Lower leg skin (tissue), 4 donors: ENCODE data around the gene GALE. TPM values are rescaled to one million over a fixed set of nuclear protein-coding genes. Genes with fewer than 3 reads are reported as not detected.
A peak's percentile ranks its signal among the peaks of the same experiment; 100 is the strongest.

Experiments used
- DNase-seq, 2 donors: peaks; one replicate each; pipeline ENCODE4 v3.0.0-alpha.2; 2019; ENCODE audit warnings: low spot score in 2 of 2
- H3K4me3 ChIP-seq: fragments of 200-600 bp; sonication (generic); 2 replicates; pipeline ENCODE4 v1.5.1; 2017; ENCODE audit warnings: mild to moderate bottlenecking, low read depth; ENCODE audit not compliant: poor library complexity, severe bottlenecking
- CTCF ChIP-seq, 3 donors: fragments of 450-650 bp; IDR thresholded peaks; one replicate each; pipeline ENCODE4 v1.5.1; 2016; ENCODE audit warnings: antibody characterized with exemption in 3 of 3, mild to moderate bottlenecking in 3 of 3, moderate library complexity in 2 of 3
- POLR2A ChIP-seq, 2 donors: fragments of 450-650 bp; IDR thresholded peaks; one replicate each; pipeline ENCODE4 v1.6.1; 2016 to 2017; ENCODE audit warnings: antibody characterized with exemption in 2 of 2, mild to moderate bottlenecking in 1 of 2, moderate library complexity in 1 of 2
- WGBS, 2 donors: methylation state at CpG; one replicate each; pipeline ENCODE4 v1.1.5; 2018; 5-methylcytosine and 5-hydroxymethylcytosine counted together
- intact Hi-C: fragments of 100-400 bp; cut with DNase I; formaldehyde crosslinking; loops from one replicate; pipeline ENCODE4 v1.15.0; 2023; ENCODE audit warnings: low total_unique reads
- total RNA-seq, 4 donors: library from RNA; depleted of rRNA; stranded (reverse); fragments of >200 nt; gene quantifications; one replicate each; pipeline ENCODE4 v1.1.0, GENCODE V29; 2016

Gene GALE
- total RNA-seq, 4 donors from 2014 or later: 12.8 to 39.3 (median 29.5) TPM

DNA sequence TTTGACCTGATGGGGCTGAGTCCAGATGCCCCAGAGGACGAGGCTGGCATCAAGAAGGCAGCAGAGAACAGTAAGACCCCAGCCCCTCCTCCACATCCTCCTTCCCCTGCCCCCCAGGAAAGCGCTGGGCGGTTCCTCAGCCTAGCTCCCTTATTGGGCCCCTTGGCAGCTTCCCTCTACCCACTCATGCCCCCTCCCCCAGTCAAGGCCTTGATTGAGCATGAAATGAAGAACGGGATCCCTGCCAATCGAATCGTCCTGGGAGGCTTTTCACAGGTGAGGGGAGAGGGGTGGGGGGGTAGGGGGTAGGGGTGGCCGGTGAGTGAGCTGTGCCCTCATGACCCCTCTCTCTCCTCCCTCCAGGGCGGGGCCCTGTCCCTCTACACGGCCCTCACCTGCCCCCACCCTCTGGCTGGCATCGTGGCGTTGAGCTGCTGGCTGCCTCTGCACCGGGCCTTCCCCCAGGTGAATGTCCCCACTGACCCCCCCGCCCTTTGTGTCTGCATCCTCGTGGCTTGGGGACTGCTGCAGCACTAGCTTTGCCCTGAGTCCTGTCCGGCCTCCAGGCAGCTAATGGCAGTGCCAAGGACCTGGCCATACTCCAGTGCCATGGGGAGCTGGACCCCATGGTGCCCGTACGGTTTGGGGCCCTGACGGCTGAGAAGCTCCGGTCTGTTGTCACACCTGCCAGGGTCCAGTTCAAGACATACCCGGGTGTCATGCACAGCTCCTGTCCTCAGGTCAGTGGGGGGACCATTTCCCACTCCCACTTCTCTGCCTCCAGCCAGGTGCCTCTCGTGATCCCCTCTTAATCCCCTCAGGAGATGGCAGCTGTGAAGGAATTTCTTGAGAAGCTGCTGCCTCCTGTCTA, 6.5 kb downstream of the GALE start:
- TF ChIP-seq POLR2A (IDR thresholded peaks at IDR 0.05) (no peak), CTCF (IDR thresholded peaks at IDR 0.05) (no peak)
- H3K4me3 ChIP-seq: no peak overlapping the region
- DNase-seq: no peak
- intact Hi-C loops: no loop called here
- WGBS, 2 donors: 53 to 76% methylated on average over 15 to 16 of the region's 21 CpGs

DNA sequence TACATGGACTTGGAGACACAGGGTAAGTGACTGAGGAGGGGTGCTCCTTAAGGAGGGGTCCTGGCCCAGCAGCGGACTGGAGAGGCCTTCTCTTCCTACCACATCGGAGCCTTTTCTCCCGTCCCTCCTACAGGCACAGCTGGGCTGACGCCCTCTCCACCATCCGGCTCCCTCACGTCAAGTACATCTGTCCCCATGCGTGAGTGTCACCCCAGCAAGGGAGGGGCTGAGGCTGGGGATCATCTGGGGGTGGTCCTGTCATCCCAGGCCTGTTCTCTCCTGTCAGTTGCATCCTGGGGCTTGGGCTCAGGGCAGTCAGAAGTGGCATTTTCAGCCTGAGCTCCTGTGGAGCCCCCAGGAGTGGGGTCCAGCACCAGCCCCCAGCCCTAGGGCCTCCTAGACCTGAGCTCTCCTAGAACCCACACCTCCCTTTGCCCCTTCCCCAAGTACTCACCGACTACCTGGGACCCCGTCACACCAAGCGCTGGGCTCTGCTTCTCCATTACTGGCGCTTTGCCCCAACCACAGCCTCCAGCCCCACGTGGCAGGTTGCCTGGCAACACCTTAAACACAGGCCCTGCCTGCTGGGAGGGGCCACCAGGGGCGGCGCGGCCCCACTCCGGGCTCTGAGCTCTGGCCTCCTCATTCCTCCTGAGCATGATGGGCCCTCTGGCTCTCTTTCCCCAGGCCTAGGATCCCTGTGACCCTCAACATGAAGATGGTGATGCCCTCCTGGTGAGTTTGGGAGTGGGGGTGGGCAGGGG, 7.4 kb downstream of the GALE start:
- H3K4me3 ChIP-seq: no peak overlapping the region

GRCh38 chr1:23792151-23792945, 8.2 kb downstream of the GALE start:
- H3K4me3 ChIP-seq: no peak overlapping the region
- intact Hi-C loops: no loop called here
- no peak for DNase-seq
- TF ChIP-seq CTCF (IDR thresholded peaks at IDR 0.05) (no peak), POLR2A (IDR thresholded peaks at IDR 0.05) (no peak)
- 59 to 64% methylated on average over 13 to 19 of the region's 19 CpGs for WGBS, 2 donors

More for the DNA sequence above, 7.4 kb downstream of the GALE start:
- DNase-seq: no peak
- WGBS, 2 donors: 38 to 43% methylated on average over 16 of the region's 16 CpGs
- TF ChIP-seq POLR2A (IDR thresholded peaks at IDR 0.05) (no peak), CTCF (IDR thresholded peaks at IDR 0.05) (no peak)
- intact Hi-C loops: no loop called here

DNA sequence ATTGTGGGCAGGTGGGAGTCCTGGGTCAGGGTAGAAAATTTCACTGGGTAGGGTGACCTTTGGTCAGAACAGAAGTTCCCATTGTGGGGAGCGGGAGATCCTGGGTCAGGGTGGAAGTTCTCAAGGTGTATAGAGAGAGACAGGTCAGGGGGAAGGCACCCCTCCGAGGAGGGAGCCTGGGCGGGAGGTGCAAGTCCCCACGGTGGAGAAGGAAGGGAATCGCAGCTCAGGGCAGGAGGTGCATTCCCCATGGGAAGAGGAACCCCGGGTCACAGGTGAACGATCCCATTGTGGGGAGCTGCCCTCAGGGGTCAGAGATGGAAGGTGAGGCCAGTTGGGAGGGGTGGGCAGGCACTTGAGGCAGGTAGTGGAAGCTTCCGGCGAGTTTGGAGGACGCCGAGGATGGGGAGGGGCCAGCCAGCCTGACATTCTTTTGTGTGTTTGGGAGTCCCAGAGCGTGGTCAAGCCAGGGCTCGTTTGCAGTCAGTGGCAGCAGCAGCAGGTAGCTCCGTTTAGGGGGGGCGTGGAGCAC, 9.0 kb downstream of the GALE start:
- H3K4me3 ChIP-seq: peak overlapping the region; percentile 44
- no peak for TF ChIP-seq CTCF (IDR thresholded peaks at IDR 0.05)
- TF ChIP-seq POLR2A (IDR thresholded peaks at IDR 0.05): no peak
- WGBS, 2 donors: 0 to 1% methylated on average over 12 to 15 of the region's 15 CpGs
- DNase-seq: no peak
- intact Hi-C loops: no loop called here

DNA sequence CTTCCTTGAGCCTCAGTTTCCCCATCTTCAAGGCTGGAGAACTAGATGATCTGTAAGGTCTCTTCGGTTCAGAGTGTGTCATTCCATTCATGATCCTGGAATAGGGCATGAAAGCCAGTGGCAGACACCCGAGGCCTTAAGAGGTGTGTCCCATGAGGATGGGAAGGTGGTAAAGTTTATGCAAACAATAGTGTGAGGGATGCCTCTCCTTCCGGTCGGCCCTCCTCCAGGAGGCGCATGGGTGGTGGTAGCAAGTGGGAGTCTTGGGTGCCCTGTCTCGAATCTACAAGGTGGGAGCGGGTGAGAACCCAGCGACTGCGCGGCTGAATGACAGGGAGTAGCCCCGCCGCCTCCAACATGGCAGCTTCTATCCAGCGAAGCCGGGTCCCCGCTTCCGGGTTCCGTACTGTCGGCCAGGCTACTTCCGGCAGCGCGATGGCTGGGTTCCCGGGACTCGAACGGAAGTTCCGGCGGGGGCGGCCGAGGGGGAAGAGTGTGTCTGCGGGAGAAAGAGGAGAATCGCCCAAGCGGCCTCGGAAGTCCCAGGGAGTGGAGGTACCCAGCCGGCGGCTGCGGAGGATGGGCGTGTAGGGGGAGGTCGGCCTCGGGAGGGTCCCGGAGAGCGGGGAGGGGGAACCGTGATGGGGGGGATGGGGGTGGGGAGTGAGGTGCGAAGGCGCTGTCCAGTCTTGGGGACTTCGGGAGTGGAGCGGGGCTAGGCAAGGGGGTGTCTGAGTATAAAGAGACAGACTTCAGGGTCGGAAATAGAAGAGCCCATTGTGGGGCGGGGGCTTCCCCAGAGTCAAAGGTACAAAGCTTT, 9.6 kb downstream of the GALE start, which contains the start of gene LYPLA2:
LYPLA2 (plus strand) TSS at position 450 of the 820 bp plus-strand sequence. CDS start 1,538 bp downstream, outside the sequence.
- WGBS, 2 donors: 1% methylated on average over 47 of the region's 47 CpGs
- TF ChIP-seq CTCF (IDR thresholded peaks at IDR 0.05): no peak
- TF ChIP-seq POLR2A (IDR thresholded peaks at IDR 0.05): no peak
- H3K4me3 ChIP-seq: peak within 1 kb of the TSS; percentile 44
- intact Hi-C loops: no loop called here
- peak; percentile 93 to 99 for DNase-seq
